ENCODE measurements around the gene SSNA1.

- TF ChIP-seq, protein P1, sequence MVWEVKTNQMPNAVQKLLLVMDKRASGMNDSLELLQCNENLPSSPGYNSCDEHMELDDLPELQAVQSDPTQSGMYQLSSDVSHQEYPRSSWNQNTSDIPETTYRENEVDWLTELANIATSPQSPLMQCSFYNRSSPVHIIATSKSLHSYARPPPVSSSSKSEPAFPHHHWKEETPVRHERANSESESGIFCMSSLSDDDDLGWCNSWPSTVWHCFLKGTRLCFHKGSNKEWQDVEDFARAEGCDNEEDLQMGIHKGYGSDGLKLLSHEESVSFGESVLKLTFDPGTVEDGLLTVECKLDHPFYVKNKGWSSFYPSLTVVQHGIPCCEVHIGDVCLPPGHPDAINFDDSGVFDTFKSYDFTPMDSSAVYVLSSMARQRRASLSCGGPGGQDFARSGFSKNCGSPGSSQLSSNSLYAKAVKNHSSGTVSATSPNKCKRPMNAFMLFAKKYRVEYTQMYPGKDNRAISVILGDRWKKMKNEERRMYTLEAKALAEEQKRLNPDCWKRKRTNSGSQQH (CRISPR knock-in tag; IDR thresholded peaks at IDR 0.05), result no peak
- TF ChIP-seq CTCF (IDR thresholded peaks at IDR 0.05 in 2 of 3, conservative IDR thresholded peaks at IDR 0.05 in 1 of 3; ENCODE audit: insufficient read depth in 2 of 3, low read depth in 1 of 3, low read length in 3 of 3) (no peak), HMGN3 (IDR thresholded peaks at IDR 0.05; ENCODE audit: borderline replicate concordance, extremely low read depth, insufficient read length, low read depth, low read length) (no peak), MAFK (IDR thresholded peaks at IDR 0.05; ENCODE audit: low read length) (no peak), USF2 (CRISPR knock-in tag; IDR thresholded peaks at IDR 0.05) (no peak)
Measured at GRCh38 chr9:137234758-137235423, 46.4 kb downstream of the SSNA1 start.
